Spinal cord (tissue), 10 donors: ENCODE data around the gene PRKCG. TPM values are rescaled to one million over a fixed set of nuclear protein-coding genes. Genes with fewer than 3 reads are reported as not detected.
"Not testable (repeated sequence)": the region's sequence is repeated elsewhere in the genome, so short reads cannot be mapped to it uniquely, and the experiment has no call there.

ENCODE experiments used
- DNase-seq, 6 donors: peaks; one replicate each; pipeline versions ENCODE4 v3.0.0 to v3.0.0-alpha.2; 2013 to 2015; ENCODE audit warnings: low spot score in 6 of 6, low read depth in 4 of 6
- H3K27ac ChIP-seq: one replicate; pipeline ENCODE4 v1.5.1; 2013; ENCODE audit warnings: low read depth, low read length, control low read depth
- H3K27me3 ChIP-seq: one replicate; pipeline ENCODE4 v1.6.1; 2013; ENCODE audit warnings: low read length; ENCODE audit not compliant: control insufficient read depth, insufficient read depth
- H3K36me3 ChIP-seq: one replicate; pipeline ENCODE4 v1.6.1; 2013; ENCODE audit warnings: low read length; ENCODE audit not compliant: control insufficient read depth, insufficient read depth
- H3K4me1 ChIP-seq: one replicate; pipeline ENCODE4 v1.6.1; 2013; ENCODE audit warnings: low read length; ENCODE audit not compliant: control insufficient read depth, insufficient read depth
- H3K4me3 ChIP-seq: one replicate; pipeline ENCODE4 v1.5.1; 2013; ENCODE audit warnings: low read depth, low read length, control low read depth
- H3K9me3 ChIP-seq: one replicate; pipeline ENCODE4 v1.6.1; 2013; ENCODE audit warnings: low read length; ENCODE audit not compliant: control insufficient read depth, insufficient read depth
- WGBS: methylation state at CpG from one replicate; pipeline ENCODE4 v1.1.5; 2013; ENCODE audit warnings: missing lambda C conversion rate; ENCODE audit not compliant: insufficient coverage; 5-methylcytosine and 5-hydroxymethylcytosine counted together
- long read RNA-seq, 4 donors: transcript quantifications; one replicate each; lab custom pipeline, GENCODE V29; 2026
- polyA plus RNA-seq, 2 donors: library from polyadenylated mRNA; unstranded; fragments of 120-200 nt; gene quantifications; one replicate each; pipeline ENCODE4 v1.2.1, GENCODE V29; 2013; ENCODE audit not compliant: insufficient read length in 2 of 2
- total RNA-seq, 2 donors: library from RNA; depleted of rRNA in 1 of 2; stranded (reverse); fragments of 120-200 nt in 1 of 2; fragments of >200 nt in 1 of 2; gene quantifications; one replicate each; pipeline versions ENCODE4 v1.2.3 to v1.2.4, GENCODE V29; 2013 to 2014
- donor health status: healthy.

The PRKCG gene
- total RNA-seq (1 to 10 TPM; 1.0 to 2.9 TPM), polyA plus RNA-seq (1 to 10 TPM; 5.2 to 7.5 TPM)
- long read RNA-seq, donor 1, partial matches to known transcripts, result 0 of 1 reads
- long read RNA-seq, donor 1, other reads (novel, unspliced or antisense), result 0 of 1 reads
- long read RNA-seq, donor 2, result 0 reads
- long read RNA-seq, donor 3, result 0 reads
- long read RNA-seq, donor 4, result 0 reads

- Histone ChIP-seq H3K36me3 (no peaks in the 10 kb centered on the region), H3K27me3 (peaks cover 46% of the 10 kb centered on the region), H3K9me3 (no peaks in the 10 kb centered on the region), H3K4me3 (peak within 1 kb of the TSS; percentile 9), H3K4me1 (peaks cover 30% of the 10 kb centered on the region), H3K27ac (no peak within 1 kb of the TSS)
- peak in 2 of 6 donors; percentile 72 to 74 for DNase-seq
- 1% methylated on average over 41 of the region's 49 CpGs for WGBS
These were observed at the start of gene PRKCG for GRCh38 chr19:53881482-53882390. Gene PRKCG (plus strand): TSS chr19:53882197. CDS start chr19:53882495, 298 bp downstream.

GRCh38 chr19:53832861-53833260 lies 49.1 kb upstream of the PRKCG start:
- not testable (repeated sequence) for H3K36me3 ChIP-seq, H3K27ac ChIP-seq, H3K4me1 ChIP-seq, H3K4me3 ChIP-seq, H3K9me3 ChIP-seq, H3K27me3 ChIP-seq, DNase-seq
- 38% methylated on average over 9 of the region's 13 CpGs for WGBS

GRCh38 chr19:53838446-53838845 lies 43.6 kb upstream of the PRKCG start:
- not testable (repeated sequence) for H3K9me3 ChIP-seq, H3K36me3 ChIP-seq
- no CpG with 5 or more reads among the region's 5 CpGs for WGBS

GRCh38 chr19:53840241-53840640 lies 41.8 kb upstream of the PRKCG start:
- not testable (repeated sequence) for H3K36me3 ChIP-seq, H3K4me3 ChIP-seq, H3K9me3 ChIP-seq, H3K27me3 ChIP-seq, DNase-seq, H3K4me1 ChIP-seq, H3K27ac ChIP-seq
- 100% methylated on average over 1 of the region's 12 CpGs for WGBS

More at GRCh38 chr19:53838446-53838845, 43.6 kb upstream of the PRKCG start:
- not testable (repeated sequence) for H3K27ac ChIP-seq, H3K4me3 ChIP-seq, DNase-seq, H3K27me3 ChIP-seq, H3K4me1 ChIP-seq

- not testable (repeated sequence) for H3K27me3 ChIP-seq, H3K27ac ChIP-seq, DNase-seq, H3K9me3 ChIP-seq, H3K4me3 ChIP-seq, H3K36me3 ChIP-seq, H3K4me1 ChIP-seq
- WGBS, result 100% methylated on average over 1 of the region's 4 CpGs
These were observed 41.1 kb upstream of the PRKCG start for GRCh38 chr19:53840914-53841313.

GRCh38 chr19:53844849-53845246 lies 37.1 kb upstream of the PRKCG start:
- Histone ChIP-seq H3K36me3 (no peaks in the 10 kb centered on the region), H3K27me3 (no peaks in the 10 kb centered on the region), H3K9me3 (no peaks in the 10 kb centered on the region), H3K4me3 (no peak overlapping the region), H3K4me1 (no peaks in the 10 kb centered on the region), H3K27ac (no peak overlapping the region)
- 91% methylated on average over 7 of the region's 9 CpGs for WGBS
- no peak for DNase-seq

- H3K4me1 ChIP-seq, result peaks cover 13% of the 10 kb centered on the region
- H3K36me3 ChIP-seq, result no peaks in the 10 kb centered on the region
- no peak overlapping the region for H3K27ac ChIP-seq
- 65% methylated on average over 6 of the region's 8 CpGs for WGBS
- H3K4me3 ChIP-seq, result no peak overlapping the region
- no peaks in the 10 kb centered on the region for H3K9me3 ChIP-seq
- no peaks in the 10 kb centered on the region for H3K27me3 ChIP-seq
- no peak for DNase-seq
These were observed 34.4 kb upstream of the PRKCG start for GRCh38 chr19:53847555-53847954.

GRCh38 chr19:53849237-53849676 lies 32.7 kb upstream of the PRKCG start:
- Histone ChIP-seq H3K27ac (no peak overlapping the region), H3K36me3 (no peaks in the 10 kb centered on the region), H3K9me3 (no peaks in the 10 kb centered on the region), H3K27me3 (no peaks in the 10 kb centered on the region), H3K4me1 (peaks cover 16% of the 10 kb centered on the region), H3K4me3 (no peak overlapping the region)
- 85% methylated on average over 10 of the region's 11 CpGs for WGBS
- peak in 1 of 6 donors; percentile 42 for DNase-seq

- H3K9me3 ChIP-seq, result no peaks in the 10 kb centered on the region
- WGBS, result 88% methylated on average over 2 of the region's 2 CpGs
- H3K4me3 ChIP-seq, result no peak overlapping the region
- no peaks in the 10 kb centered on the region for H3K27me3 ChIP-seq
- no peak overlapping the region for H3K27ac ChIP-seq
- H3K36me3 ChIP-seq, result no peaks in the 10 kb centered on the region
- DNase-seq, result no peak
- peaks cover 16% of the 10 kb centered on the region for H3K4me1 ChIP-seq
These were observed 28.3 kb upstream of the PRKCG start for GRCh38 chr19:53853707-53854106.
